HG02840 (cell line): ENCODE data around the gene FBXL13.
"Not testable (repeated sequence)": the region's sequence is repeated elsewhere in the genome, so short reads cannot be mapped to it uniquely, and the experiment has no call there.

Experiments used
- ATAC-seq: cut with Tn5 transposase; IDR thresholded peaks from one replicate; pipeline ENCODE4 v1.9.1; 2021; ENCODE audit warnings: mild to moderate bottlenecking, moderate library complexity, moderate number of reproducible peaks; ENCODE audit not compliant: unreplicated experiment, low FRiP score

Gene FBXL13

DNA sequence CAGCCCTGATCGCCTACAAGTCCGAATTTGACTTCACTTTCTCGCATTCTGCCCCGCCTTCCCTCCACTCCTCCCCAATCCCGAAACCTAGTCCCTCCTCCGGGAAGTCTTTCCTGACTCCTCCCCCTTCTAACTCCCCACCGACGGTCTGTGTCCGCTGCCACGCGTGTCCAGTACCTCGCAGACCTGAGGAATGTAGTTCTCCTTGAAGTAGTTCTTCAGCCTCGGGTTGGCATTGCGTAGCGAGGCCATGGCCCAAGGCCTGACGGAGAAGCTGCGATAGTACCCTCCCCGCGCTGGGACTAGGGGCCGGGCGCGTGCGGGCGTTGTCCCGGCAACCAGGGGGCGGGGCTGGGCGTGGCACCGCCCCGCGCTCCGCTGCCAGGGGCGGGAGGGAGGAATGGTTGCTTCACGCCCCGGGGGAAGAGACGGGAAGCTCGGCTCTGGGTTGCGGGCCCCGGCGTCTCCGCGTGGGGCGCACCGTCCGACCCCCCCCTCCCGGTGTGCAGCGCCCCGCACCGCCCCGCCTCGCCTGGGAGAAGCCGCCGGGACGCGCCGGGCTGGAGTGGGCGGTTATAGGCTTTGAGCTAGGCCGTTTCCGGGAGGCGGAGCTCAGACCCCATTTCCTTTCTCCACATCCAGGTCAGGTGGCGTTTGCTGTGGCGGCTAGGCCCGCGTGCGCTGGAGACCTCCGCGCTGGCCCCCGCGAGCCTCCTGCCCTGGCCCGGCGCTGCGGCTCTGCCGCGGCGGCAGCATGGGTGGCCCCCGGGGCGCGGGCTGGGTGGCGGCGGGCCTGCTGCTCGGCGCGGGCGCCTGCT lies at the start of gene FBXL13, which contains the start of gene ARMC10:
Gene FBXL13 (minus strand): TSS at position 278 of the 818 bp plus-strand sequence.
Gene ARMC10 (plus strand): TSS at position 622 of the 818 bp plus-strand sequence. CDS start 133 bp downstream, at position 755.
- ATAC-seq, result peak; percentile 89

DNA sequence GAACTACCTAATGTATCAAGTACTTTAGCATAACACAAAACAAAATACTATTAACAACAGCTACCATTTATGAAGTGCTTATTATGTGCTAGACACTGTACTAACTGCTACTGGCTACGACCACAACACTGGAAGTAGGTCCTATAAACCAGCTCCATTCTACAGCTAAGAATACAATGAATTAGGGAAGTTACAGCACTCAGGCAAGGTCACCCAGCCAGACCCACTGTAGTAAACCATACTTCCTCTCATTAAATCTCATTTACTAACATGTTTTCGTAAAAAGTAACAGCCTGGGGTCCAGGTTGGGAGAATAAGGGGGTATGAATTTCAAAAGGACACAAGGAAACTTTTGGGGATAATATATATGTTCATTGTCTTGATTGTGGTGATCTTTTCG lies 48.9 kb upstream of the FBXL13 start:
- ATAC-seq, result no peak

DNA sequence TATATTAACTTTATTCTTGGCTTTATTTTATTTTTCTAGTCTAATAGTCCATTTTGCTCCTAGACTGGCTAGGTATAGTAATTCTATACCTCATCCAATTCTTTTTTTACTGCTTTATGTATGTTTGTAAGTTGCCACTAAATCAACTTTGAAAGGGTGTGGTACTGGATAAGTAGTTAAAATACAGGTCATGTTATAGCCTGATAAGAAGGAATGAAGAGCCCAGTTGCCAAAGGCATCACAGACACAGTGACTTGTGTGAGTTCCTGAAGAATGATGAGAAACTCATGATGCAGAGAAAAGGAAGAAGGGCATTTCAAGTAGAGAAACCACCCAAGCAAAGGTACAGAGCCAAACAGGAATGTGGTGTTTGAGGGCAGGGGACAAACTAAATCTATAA lies 47.0 kb upstream of the FBXL13 start:
- no peak for ATAC-seq

DNA sequence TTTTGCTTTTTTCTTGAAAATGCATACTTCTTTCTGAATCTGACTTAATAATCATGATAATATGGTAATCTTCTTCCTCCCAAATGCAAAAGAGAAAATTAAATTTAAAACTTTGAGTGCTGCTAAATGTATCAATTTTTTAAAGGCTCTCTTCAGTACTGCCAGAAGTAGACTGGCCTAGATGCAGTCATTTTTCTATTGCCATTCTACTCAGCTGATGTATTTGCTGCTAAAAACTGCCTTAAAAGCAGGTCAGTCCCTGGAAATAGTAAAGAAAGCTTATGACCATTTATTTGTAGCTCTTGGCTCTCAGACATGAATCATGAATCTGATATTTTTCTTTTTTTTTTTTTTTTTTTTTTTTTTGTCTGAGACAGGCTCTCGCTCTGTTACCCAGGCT lies 45.8 kb upstream of the FBXL13 start:
- ATAC-seq, result no peak

DNA sequence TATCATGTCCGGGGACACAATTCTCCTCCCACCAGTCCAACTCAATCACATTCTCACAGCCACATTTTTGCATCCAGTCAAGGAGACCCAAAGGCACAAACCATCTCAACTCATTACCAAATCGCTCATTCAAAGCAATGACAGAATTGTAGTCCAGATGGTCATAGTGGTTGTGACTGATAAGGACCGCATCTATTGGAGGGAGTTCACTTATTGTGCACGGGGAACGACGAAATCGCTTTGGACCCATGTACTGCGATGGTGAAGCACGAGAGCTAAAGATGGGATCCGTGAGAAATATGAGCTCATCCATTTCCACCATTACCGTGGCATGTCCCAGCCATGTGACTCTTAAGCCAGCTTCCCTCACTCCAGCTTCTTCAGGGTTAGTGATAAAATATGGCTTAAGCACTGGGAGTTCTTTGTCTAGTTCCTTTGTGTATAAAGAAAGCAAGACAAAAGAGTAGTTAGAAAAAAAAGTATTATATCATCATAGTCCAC lies 45.2 kb upstream of the FBXL13 start:
- no peak for ATAC-seq

DNA sequence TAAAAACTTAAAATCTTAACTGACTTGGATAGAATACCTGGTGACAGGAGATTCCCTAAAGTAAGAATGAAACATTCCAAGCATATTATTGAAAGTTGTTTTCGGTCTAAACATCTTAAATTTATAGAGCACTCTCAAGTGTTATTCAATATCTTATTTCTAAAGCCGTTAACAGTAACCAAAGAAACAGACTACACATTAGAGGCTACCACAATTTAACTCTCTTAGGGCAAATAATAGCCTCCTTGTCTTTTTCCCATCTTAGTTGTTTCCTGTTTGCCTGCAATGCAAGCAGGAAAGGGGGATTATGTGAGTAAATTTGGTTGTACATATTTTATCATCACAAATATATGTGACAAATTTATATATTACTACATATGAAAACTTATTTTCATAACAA lies 42.9 kb upstream of the FBXL13 start:
- ATAC-seq, result no peak

DNA sequence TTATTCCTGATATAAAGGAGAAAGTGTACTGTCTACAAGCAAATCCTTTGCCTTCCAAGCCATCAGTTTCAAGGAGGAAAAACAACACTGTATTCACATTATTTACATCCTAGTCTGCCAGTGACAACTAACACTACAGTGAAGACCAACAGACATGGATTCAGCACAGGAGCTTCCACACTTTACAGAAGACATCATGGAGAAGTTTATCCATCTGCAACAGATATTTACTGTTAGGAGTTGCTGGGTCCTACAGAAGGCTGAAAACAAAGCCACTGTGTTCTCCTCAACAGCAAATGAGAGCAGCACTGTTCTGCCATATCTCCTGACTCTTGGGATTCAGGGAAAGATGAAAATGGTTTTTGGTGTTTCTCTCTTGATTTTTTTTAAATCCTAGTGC lies 42.4 kb upstream of the FBXL13 start:
- no peak for ATAC-seq

DNA sequence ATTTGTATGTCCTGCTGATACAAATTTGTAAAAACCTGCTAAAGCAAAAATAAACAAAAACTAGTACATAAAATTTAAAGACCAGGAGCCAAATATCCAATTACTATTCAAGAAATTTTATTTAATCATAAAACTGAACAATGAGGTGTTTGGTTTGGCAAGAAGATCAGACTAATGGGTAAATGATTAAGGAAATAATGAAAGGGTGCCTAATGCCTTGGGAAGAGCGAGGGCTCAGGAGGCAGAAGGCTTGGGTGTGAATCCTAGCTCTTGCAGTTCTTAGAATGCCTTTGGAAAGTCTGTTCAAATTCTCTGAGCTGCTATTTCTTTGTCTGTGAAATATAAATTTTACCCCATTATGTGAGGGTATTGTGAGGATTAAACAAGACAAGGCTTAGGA lies 41.9 kb upstream of the FBXL13 start:
- no peak for ATAC-seq

DNA sequence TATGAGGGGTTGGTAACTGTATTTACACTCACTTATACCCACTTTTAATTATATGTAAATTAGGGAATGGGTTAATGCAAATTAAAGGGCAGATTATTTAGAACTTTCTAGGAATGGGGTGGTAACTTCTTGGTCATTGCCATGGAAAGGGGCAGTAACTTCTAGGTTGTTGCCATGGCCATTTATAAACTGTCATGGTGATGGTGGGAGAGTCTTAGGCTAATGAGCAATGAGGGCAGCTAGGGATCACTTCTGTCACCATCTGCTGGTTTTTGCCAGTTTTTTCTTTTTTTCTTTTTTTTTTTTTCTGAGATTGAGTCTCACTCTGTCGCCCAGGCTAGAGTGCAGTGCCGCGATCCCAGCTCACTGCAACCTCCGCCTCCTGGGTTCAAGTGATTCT lies 41.2 kb upstream of the FBXL13 start:
- no peak for ATAC-seq

DNA sequence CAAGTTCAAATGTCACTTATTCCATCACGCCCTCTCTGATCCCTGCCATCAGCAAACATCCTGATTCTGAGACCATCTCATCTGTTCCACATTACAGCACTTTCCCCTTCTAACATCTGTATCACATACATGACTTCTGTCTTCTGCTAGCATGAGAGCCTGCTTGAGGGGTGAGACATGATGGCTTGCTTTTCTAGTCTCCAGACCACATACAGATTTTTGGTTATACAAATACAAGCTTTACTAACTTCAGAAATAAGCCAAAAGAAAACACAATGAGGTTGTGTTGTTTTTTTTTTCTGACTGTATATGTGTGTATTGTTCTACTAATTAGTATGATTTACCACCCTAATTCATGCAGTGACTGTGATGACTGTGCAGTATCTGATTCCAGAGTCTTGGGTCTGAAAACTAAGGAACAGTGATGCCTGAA lies 40.0 kb upstream of the FBXL13 start:
- no peak for ATAC-seq

DNA sequence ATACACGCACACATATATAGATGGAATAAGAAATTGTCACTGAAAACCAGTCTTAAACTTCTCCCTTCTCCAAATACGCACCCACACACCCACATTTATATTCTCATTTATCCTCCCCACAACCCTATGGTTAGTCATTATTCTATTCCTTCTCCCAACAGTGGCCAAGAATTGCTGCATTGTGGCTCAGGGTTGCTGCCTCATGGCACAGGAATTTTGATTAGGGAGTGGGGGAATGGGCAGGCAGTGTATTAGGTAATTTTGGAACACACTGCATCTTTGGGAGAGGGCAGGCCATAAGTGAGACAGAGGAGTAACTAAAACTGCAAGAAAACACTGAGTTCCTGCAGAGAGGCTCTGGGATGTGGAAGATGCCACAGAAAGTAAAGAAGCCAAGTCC lies 38.6 kb upstream of the FBXL13 start:
- ATAC-seq, result no peak

DNA sequence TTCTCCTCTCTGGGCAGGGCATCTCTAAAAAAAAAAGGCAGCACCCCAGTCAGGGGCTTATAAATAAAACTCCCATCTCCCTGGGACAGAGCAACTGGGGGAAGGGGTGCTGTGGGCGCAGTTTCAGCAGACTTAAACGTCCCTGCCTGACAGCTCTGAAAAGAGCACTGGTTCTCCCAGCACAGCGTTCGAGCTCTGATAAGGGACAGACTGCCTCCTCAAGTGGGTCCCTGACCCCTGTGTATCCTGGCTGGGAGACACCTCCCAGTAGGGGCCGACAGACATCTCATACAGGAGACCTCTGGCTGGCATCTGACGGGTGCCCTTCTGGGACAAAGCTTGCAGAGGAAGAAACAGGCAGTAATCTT lies 32.1 kb upstream of the FBXL13 start:
- not testable (repeated sequence) for ATAC-seq

DNA sequence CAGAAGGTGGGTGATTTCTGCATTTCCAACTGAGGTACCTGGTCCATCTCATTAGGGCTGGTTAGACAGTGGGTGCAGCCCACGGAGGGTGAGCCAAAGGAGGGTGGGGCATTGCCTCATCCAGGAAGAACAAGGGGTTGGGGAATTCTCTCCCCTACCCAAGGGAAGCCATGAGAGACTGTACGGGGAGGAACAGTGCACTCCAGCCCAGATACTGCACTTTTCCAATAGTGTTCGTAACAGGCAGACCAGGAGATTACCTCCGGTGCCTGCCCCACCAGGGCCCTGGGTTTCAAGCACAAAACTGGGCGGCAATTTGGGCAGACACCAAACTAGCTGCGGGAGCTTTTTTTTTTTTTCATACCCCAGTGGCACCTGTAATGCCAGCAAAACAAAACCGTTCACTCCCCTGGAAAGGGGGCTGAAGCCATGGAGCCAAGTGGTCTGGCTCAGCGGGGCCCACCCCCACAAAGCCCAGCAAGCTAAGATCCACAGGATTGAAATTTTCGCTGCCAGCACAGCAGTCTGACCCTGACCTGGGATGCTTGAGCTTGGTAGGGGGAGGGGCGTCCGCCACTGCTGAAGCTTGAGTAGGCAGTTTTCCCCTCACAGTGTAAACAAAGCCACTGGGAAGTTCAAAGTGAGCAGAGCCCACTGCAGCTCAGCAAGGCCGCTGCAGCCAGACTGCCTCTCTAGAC lies 31.6 kb upstream of the FBXL13 start:
- no peak for ATAC-seq

DNA sequence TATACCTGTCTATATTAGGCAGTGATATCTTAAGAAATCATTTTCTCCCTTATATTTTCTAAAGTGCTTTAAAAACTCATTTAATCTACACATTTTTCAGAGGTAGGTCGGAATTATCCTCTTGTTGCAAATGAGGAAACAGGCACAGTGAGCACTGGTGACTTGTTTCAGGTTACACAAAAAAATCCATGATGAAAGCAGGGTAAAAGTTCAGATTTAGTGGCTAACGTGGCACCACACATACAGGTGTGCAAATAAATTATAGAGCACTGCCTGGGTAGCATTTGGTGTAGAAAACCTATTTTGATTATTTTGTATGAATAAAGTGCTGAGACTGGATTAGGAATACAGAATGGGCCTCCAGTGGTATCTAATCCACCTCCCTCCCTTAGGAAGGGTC lies 26.9 kb upstream of the FBXL13 start:
- ATAC-seq, result no peak

DNA sequence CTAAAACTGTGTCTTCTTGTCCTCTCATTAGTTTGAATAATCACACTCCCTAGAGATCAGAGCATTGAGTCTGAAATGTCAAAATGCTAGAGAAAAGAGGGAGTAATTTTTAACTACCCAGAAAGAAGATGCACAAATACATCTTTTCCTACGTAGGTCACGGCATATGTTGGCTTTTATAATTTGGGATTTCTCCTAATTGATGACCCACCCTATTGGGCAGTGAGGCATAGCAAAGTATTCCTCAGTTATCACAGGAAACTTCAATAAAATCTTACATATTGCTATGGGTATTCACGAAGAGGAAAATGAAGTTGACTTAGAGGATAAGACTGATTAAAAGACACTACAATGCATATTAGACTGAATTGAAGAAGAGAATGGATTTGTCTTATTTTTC lies 25.8 kb upstream of the FBXL13 start:
- ATAC-seq, result no peak

DNA sequence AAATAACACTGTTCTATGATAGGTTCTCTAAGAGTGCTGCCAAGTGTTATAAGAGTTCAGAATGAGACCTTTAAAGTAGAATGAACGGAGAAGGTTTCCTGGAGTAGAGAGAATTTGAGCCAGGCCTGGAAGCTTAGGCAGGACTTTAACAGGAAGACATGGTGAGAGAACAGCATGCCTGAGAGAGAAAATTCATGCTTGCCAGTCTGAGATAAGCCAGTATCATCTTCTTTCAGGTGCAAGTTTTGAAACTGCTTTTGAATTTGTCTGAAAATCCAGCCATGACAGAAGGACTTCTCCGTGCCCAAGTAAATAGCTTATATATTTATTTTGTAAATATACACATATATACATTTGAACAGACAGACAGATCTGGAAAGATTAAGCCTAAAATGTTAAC lies 22.4 kb upstream of the FBXL13 start:
- no peak for ATAC-seq

DNA sequence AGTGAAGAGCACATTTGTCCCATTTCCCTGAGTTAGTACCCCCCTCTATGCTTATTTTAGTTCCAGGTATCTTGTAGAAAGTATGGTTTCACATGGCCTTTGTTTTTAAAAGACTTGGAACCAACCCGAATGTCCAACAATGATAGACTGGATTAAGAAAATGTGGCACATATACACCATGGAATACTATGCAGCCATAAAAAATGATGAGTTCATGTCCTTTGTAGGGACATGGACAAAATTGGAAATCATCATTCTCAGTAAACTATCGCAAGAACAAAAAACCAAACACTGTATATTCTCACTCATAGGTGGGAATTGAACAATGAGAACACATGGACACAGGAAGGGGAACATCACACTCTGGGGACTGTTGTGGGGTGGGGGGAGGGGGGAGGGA lies 21.0 kb upstream of the FBXL13 start:
- not testable (repeated sequence) for ATAC-seq

DNA sequence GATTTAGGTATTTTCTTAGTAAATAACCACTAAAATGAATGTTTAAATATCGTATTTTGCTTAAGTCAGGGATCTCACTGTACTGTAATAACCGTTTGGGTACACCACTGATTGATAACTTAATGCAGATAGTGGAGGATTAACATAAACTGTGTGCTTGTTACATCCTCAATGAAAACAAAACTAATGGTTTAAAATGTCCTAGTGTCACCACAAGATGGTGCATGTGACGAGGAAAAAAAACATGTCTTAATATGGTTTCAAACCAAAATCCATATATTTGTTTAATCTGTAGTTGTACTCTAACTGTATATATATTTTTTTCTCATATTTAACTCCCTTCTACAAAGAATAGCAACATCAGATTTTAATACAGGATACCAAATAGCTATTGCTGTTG lies 19.5 kb upstream of the FBXL13 start:
- ATAC-seq, result no peak

DNA sequence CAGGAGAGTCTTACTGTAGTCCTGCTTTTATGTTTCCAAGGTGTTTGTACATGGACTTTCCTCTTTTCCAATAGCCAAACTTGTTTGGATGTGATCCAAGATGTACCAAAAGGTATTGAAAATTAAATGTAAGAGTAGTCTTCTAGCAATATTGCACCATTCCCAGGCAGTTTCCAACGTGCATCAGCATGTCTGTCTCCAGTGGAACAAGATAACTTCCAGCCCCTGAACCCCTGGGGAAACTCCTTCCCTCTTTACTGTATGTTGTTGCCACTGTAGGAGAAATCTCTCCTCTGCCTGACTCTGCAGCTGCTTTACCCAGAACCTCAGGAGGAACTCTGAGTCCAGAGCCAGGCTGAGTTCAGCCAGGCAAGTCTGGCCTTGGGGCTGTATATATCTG lies 18.8 kb upstream of the FBXL13 start:
- ATAC-seq, result no peak

DNA sequence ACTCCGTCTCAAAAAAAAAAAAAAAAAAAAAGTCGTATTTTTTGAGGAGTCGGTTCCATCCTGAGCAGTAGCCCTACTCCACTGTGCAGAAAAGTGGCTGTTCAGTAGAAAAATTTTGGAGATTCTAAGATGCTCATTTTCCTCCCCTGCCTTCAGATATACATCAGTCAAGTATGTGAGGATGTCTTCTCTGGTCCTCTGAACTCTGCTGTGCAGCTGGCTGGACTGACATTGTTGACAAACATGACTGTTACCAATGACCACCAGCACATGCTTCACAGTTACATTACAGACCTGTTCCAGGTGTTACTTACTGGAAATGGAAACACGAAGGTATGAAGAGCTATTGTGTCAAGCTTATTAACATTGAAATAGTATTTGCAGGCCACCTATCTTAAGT lies 17.7 kb upstream of the FBXL13 start:
- not testable (repeated sequence) for ATAC-seq

DNA sequence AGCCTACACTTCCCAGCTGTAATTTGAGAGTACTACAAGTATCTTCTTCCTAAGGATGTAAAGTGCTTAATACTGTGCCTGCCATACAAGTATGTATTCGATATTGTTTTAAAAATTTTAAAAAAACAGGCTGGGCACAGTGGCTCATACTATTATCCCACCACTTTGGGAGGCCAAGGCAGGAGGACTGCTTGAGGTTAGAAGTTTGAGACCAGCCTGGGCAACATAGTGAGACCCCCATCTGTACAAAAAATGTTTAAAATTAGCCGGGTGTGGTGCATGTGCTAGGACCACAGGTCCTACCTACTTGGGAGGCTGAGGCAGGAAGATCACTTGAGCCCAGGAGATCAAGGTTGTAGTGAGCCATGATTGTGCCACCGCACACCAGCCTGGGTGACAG lies 8.6 kb upstream of the FBXL13 start:
- ATAC-seq, result no peak

DNA sequence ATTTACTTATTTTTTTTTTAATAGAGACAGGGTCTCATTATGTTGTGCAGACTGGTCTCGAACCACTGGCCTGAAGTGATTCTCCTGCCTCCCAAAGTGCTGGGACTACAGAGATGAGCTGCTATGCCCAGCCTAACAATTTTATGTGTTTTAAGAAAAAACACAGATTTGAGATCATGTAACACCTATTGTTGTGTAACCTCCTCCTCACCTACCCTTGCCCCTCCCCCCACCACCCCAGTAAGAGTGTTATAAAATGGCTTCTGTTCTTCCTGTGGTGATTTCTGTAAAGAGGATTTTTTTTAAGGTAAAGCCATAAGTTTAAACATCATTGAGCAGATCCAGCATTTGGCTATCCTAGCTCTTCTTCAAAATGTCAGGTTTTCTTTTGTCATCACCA lies 7.9 kb upstream of the FBXL13 start:
- ATAC-seq, result no peak
